H1 (cell line): Measurements from ENCODE around the gene TMTC2. TPM values are rescaled to one million over a fixed set of nuclear protein-coding genes. Genes with fewer than 3 reads are reported as not detected.

Experiments
- CTCF ChIA-PET: fragments of 300-600 bp; sonication (Branson Sonifier 250); formaldehyde crosslinking; loops from one replicate; lab custom pipeline; 2021; ENCODE audit not compliant: partially characterized antibody; lab: Charles Lee
- POLR2A ChIA-PET: fragments of 300-600 bp; sonication (Branson Sonifier 250); formaldehyde crosslinking; loops from one replicate; lab custom pipeline; 2021; ENCODE audit warnings: inconsistent platforms; ENCODE audit not compliant: partially characterized antibody; lab: Charles Lee
- DNase-seq, 2 experiments: peaks; one replicate each; pipeline versions ENCODE4 v3.0.0 to v3.0.0-alpha.2; 2010 to 2022; ENCODE audit warnings: low spot score in 2 of 2, low read depth in 1 of 2, mixed read lengths in 1 of 2
- FAIRE-seq: peaks from 2 replicates; lab custom pipeline; 2011; peaks lifted over from hg19 to GRCh38; lab: Jason Lieb, UNC
- H2AFZ ChIP-seq: 2 replicates; pipeline ENCODE4 v1.8.1; 2012; ENCODE audit warnings: low read length, inconsistent platforms
- H2AK5ac ChIP-seq: 2 replicates; pipeline ENCODE4 v1.6.1; 2013; ENCODE audit warnings: low read depth, low read length
- H2BK120ac ChIP-seq: replicated peaks from 2 replicates; pipeline ENCODE3; 2013; ENCODE audit warnings: low read depth, low read length, inconsistent platforms
- H2BK12ac ChIP-seq: 2 replicates; pipeline ENCODE4 v1.6.1; 2013; ENCODE audit warnings: low read depth, low read length
- H2BK15ac ChIP-seq: 2 replicates; pipeline ENCODE4 v1.6.1; 2013; ENCODE audit warnings: low read length
- H2BK20ac ChIP-seq: 2 replicates; pipeline ENCODE4 v1.6.1; 2013; ENCODE audit warnings: low read length
- H2BK5ac ChIP-seq: 2 replicates; pipeline ENCODE4 v1.6.1; 2013; ENCODE audit warnings: low read depth, low read length
- H3K14ac ChIP-seq: 2 replicates; pipeline ENCODE4 v1.6.1; 2013; ENCODE audit warnings: inconsistent platforms; ENCODE audit not compliant: insufficient read length
- H3K18ac ChIP-seq: 2 replicates; pipeline ENCODE4 v1.6.1; 2013; ENCODE audit warnings: low read length; ENCODE audit errors: extremely low read depth
- H3K23ac ChIP-seq: 2 replicates; pipeline ENCODE4 v1.6.1; 2013; ENCODE audit warnings: inconsistent platforms; ENCODE audit not compliant: insufficient read length
- H3K23me2 ChIP-seq: 2 replicates; pipeline ENCODE4 v1.6.1; 2013; ENCODE audit warnings: low read depth, low read length
- H3K27ac ChIP-seq: 2 replicates; pipeline ENCODE4 v1.6.1; 2011; ENCODE audit warnings: low read depth, low read length, inconsistent platforms
- H3K27me3 ChIP-seq, 4 experiments: replicated peaks in 1 of 4; 1 replicate in 1 of 4; 2 replicates in 3 of 4; pipeline versions ENCODE4 v1.6.1 to v1.8.1; 2011 to 2013; ENCODE audit warnings: low read length in 3 of 4, mild to moderate bottlenecking in 3 of 4, inconsistent platforms in 2 of 4, mixed read lengths in 2 of 4, moderate library complexity in 1 of 4; ENCODE audit not compliant: control insufficient read depth in 3 of 4, insufficient read depth in 3 of 4; ENCODE audit errors: extremely low read depth in 1 of 4
- H3K36me3 ChIP-seq, 4 experiments: 2 replicates each; pipeline versions ENCODE4 v1.6.1 to v1.8.1; 2011 to 2013; ENCODE audit warnings: mild to moderate bottlenecking in 4 of 4, low read length in 3 of 4, moderate library complexity in 2 of 4, control low read depth in 1 of 4, inconsistent platforms in 1 of 4; ENCODE audit not compliant: insufficient read depth in 4 of 4, control insufficient read depth in 2 of 4
- H3K4ac ChIP-seq: replicated peaks from 2 replicates; pipeline ENCODE3; 2013; ENCODE audit warnings: low read length, low read depth, mixed read lengths, inconsistent platforms; ENCODE audit not compliant: insufficient read length
- H3K4me1 ChIP-seq, 4 experiments: replicated peaks in 1 of 4; 1 replicate in 1 of 4; 2 replicates in 3 of 4; pipeline versions ENCODE4 v1.6.1 to v1.8.1; 2011 to 2013; ENCODE audit warnings: low read length in 3 of 4, inconsistent platforms in 2 of 4, mixed read lengths in 1 of 4; ENCODE audit not compliant: insufficient read depth in 4 of 4, control insufficient read depth in 3 of 4
- H3K4me2 ChIP-seq, 2 experiments: 2 replicates each; pipeline versions ENCODE4 v1.6.1 to v1.8.1; 2011 to 2013; ENCODE audit warnings: low read depth in 2 of 2, low read length in 2 of 2, control low read depth in 1 of 2, inconsistent platforms in 1 of 2, mild to moderate bottlenecking in 1 of 2; ENCODE audit not compliant: insufficient read depth in 1 of 2
- H3K4me3 ChIP-seq, 4 experiments: fragments of 200-600, 300-600 bp in 1 of 4; sonication (generic), shearing (Covaris generic), sonication (Bioruptor Twin) in 1 of 4; 2 replicates each; pipeline versions ENCODE4 v1.5.1 to v1.8.1; 2011 to 2016; ENCODE audit warnings: low read length in 4 of 4, low read depth in 3 of 4, control low read depth in 2 of 4, inconsistent platforms in 2 of 4, mild to moderate bottlenecking in 2 of 4, mixed read lengths in 1 of 4, moderate library complexity in 1 of 4; ENCODE audit not compliant: insufficient read depth in 2 of 4; ENCODE audit errors: extremely low read depth in 1 of 4
- H3K56ac ChIP-seq: replicated peaks from 2 replicates; pipeline ENCODE3; 2013; ENCODE audit warnings: low read depth, mild to moderate bottlenecking, mixed read lengths, low read length, inconsistent platforms; ENCODE audit not compliant: insufficient read length
- H3K79me1 ChIP-seq: 2 replicates; pipeline ENCODE4 v1.6.1; 2013; ENCODE audit warnings: low read depth, low read length, control low read depth
- H3K79me2 ChIP-seq, 2 experiments: 2 replicates each; pipeline versions ENCODE4 v1.6.1 to v1.8.1; 2012 to 2013; ENCODE audit warnings: low read length in 2 of 2, mild to moderate bottlenecking in 2 of 2, inconsistent platforms in 1 of 2; ENCODE audit not compliant: insufficient read depth in 2 of 2, control insufficient read depth in 1 of 2
- H3K9ac ChIP-seq, 4 experiments: replicated peaks in 1 of 4; 1 replicate in 1 of 4; 2 replicates in 3 of 4; pipeline versions ENCODE4 v1.6.1 to v1.8.1; 2011 to 2013; ENCODE audit warnings: low read depth in 3 of 4, low read length in 3 of 4, control low read depth in 2 of 4, mild to moderate bottlenecking in 2 of 4, moderate library complexity in 2 of 4, inconsistent platforms in 1 of 4; ENCODE audit errors: extremely low read depth in 1 of 4
- H3K9me3 ChIP-seq, 2 experiments: 2 replicates each; pipeline versions ENCODE4 v1.6.1 to v1.8.1; 2012 to 2013; ENCODE audit warnings: mild to moderate bottlenecking in 2 of 2, moderate library complexity in 2 of 2, control low read depth in 1 of 2, inconsistent platforms in 1 of 2, low read depth in 1 of 2, low read length in 1 of 2, mixed read lengths in 1 of 2; ENCODE audit not compliant: insufficient read depth in 2 of 2
- H4K20me1 ChIP-seq, 2 experiments: replicated peaks in 1 of 2; 2 replicates each; pipeline versions ENCODE3 to v1.8.1; 2011 to 2013; ENCODE audit warnings: inconsistent platforms in 2 of 2, low read length in 2 of 2, mild to moderate bottlenecking in 1 of 2; ENCODE audit not compliant: insufficient read depth in 2 of 2, control insufficient read depth in 1 of 2
- H4K5ac ChIP-seq: 2 replicates; pipeline ENCODE4 v1.6.1; 2013; ENCODE audit warnings: low read length, low read depth, mixed read lengths, inconsistent platforms; ENCODE audit not compliant: insufficient read length
- H4K8ac ChIP-seq: 2 replicates; pipeline ENCODE4 v1.8.0; 2013; ENCODE audit warnings: mild to moderate bottlenecking, moderate library complexity, low read length, inconsistent platforms; ENCODE audit not compliant: insufficient read depth; ENCODE audit errors: extremely low read depth
- H4K91ac ChIP-seq: replicated peaks from 2 replicates; pipeline ENCODE3; 2013; ENCODE audit warnings: low read length, mixed read lengths, inconsistent platforms; ENCODE audit not compliant: insufficient read length
- ASH2L ChIP-seq: fragments of 200-600, 300-600 bp; sonication (generic); IDR thresholded peaks from one replicate; pipeline ENCODE4 v1.7.1; 2017; ENCODE audit warnings: low read length
- BACH1 ChIP-seq: IDR thresholded peaks from 2 replicates; pipeline ENCODE4 v1.6.1; 2012; ENCODE audit warnings: low read length, improper control_type of control experiment
- CBX5 ChIP-seq: fragments of 300-800, 300-1000 bp; sonication (generic); IDR thresholded peaks from 2 replicates; pipeline ENCODE4 v1.7.1; 2016; ENCODE audit warnings: antibody characterized with exemption, low read length, low read depth
- CHD2 ChIP-seq: IDR thresholded peaks from 2 replicates; pipeline ENCODE4 v1.6.1; 2012; ENCODE audit warnings: low read length, improper control_type of control experiment
- CREB1 ChIP-seq: IDR thresholded peaks from 2 replicates; pipeline ENCODE4 v1.6.1; 2012; ENCODE audit warnings: inconsistent platforms
- EGR1 ChIP-seq: IDR thresholded peaks from 2 replicates; pipeline ENCODE4 v1.6.1; 2011; ENCODE audit warnings: low read depth, low read length, borderline replicate concordance
- GABPA ChIP-seq: IDR thresholded peaks from 2 replicates; pipeline ENCODE4 v1.6.1; 2011; ENCODE audit warnings: mild to moderate bottlenecking, low read length, moderate library complexity, borderline replicate concordance; ENCODE audit not compliant: insufficient read depth
- JUND ChIP-seq: IDR thresholded peaks from 2 replicates; pipeline ENCODE4 v1.6.1; 2011; ENCODE audit warnings: mild to moderate bottlenecking, improper control_type of control experiment, low read length
- KDM1A ChIP-seq: fragments of 200-600, 300-600 bp; sonication (generic); IDR thresholded peaks from 2 replicates; pipeline ENCODE4 v1.7.1; 2016; ENCODE audit warnings: mild to moderate bottlenecking, low read length, borderline replicate concordance
- RAD21 ChIP-seq, 2 experiments: IDR thresholded peaks in 1 of 2; conservative IDR thresholded peaks in 1 of 2; 2 replicates each; pipeline ENCODE4 v1.6.1; 2011; ENCODE audit warnings: low read depth in 2 of 2, low read length in 2 of 2, improper control_type of control experiment in 1 of 2, inconsistent platforms in 1 of 2, mild to moderate bottlenecking in 1 of 2, moderate library complexity in 1 of 2
- RNF2 ChIP-seq: fragments of 200-900, 300-1000 bp; sonication (generic); IDR thresholded peaks from 2 replicates; pipeline ENCODE4 v1.7.1; 2016; ENCODE audit warnings: borderline replicate concordance, low read depth, mild to moderate bottlenecking, antibody characterized with exemption, low read length; ENCODE audit not compliant: poor library complexity, severe bottlenecking; ENCODE audit errors: missing control alignments
- SIN3A ChIP-seq, 2 experiments: IDR thresholded peaks in 1 of 2; conservative IDR thresholded peaks in 1 of 2; 2 replicates each; pipeline ENCODE4 v1.6.1; 2011 to 2012; ENCODE audit warnings: low read length in 2 of 2, improper control_type of control experiment in 1 of 2, low read depth in 1 of 2, mild to moderate bottlenecking in 1 of 2
- SP1 ChIP-seq: IDR thresholded peaks from 2 replicates; pipeline ENCODE4 v1.6.1; 2011; ENCODE audit warnings: low read depth, low read length
- WGBS, 2 experiments: shearing (Covaris generic) in 1 of 2; methylation state at CpG; one replicate each; pipeline versions ENCODE4 v1.1.6 to v1.1.7; 2013 to 2015; ENCODE audit warnings: low lambda C conversion rate in 2 of 2, mixed read lengths in 2 of 2, inconsistent platforms in 1 of 2, low coverage in 1 of 2, missing lambda C conversion rate in 1 of 2; ENCODE audit not compliant: insufficient replicate concordance in 2 of 2, insufficient coverage in 1 of 2, insufficient read length in 1 of 2; ENCODE audit errors: extremely low coverage in 1 of 2, missing lambda C conversion rate in 1 of 2; 5-methylcytosine and 5-hydroxymethylcytosine counted together
- polyA plus RNA-seq, 7 experiments: library from polyadenylated mRNA; depleted of rRNA in 3 of 7; stranded (reverse) in 5 of 7; unstranded in 2 of 7; fragments of >200 nt in 5 of 7; fragments of 200-250 nt in 2 of 7; gene quantifications; 1 replicate in 5 of 7; 2 replicates in 1 of 7; 4 replicates in 1 of 7; pipeline versions ENCODE4 v1.2.1 to v1.2.3, GENCODE V29; 2011 to 2013; ENCODE audit warnings: missing spikeins in 2 of 7, mixed read lengths in 2 of 7
- total RNA-seq: library from RNA; stranded (reverse); fragmentation: NEBNext Ultra II Directional; extraction: Animal tissue kit (Norgen Biotek cat#: 25700); gene quantifications from 2 replicates; pipeline ENCODE4 v1.2.1, GENCODE V29; 2021

Gene TMTC2
- total and polyA plus RNA-seq, 2 of the 8 experiments (the other 6 are each of a cell fraction or from before 2014, with no cell fraction given), result 2.3 to 3.9 TPM

- peak; percentile 13 for FAIRE-seq
- no peak overlapping the region for H3K27ac ChIP-seq
- TF ChIP-seq RAD21 (IDR thresholded peaks at IDR 0.05 in 1 of 2, conservative IDR thresholded peaks at IDR 0.05 in 1 of 2; ENCODE audit: low read depth in 2 of 2, low read length in 2 of 2), result peak; percentile 97 to 99
- peak; percentile 49; the same call in 1 of the 2 replicates for TF ChIP-seq CREB1
- TF ChIP-seq ASH2L, result no peak
- TF ChIP-seq CBX5, result no peak
- no peak for TF ChIP-seq BACH1
- no peak for TF ChIP-seq KDM1A
- TF ChIP-seq JUND, result no peak
- TF ChIP-seq SP1, result peak; percentile 41; the same call in 1 of the 2 replicates
- no peak for TF ChIP-seq EGR1
- TF ChIP-seq GABPA, result no peak
- no peak for TF ChIP-seq RNF2
- TF ChIP-seq CHD2, result no peak; the same call in 1 of the 2 replicates
- TF ChIP-seq SIN3A (conservative IDR thresholded peaks at IDR 0.05 in 1 of 2, IDR thresholded peaks at IDR 0.05 in 1 of 2; ENCODE audit: low read depth in 1 of 2, low read length in 2 of 2), result 0 out of 4 replicates have a peak, but pooled peaks of 1 of the 2 experiments have one; percentile 39
These were observed 927 bp upstream of the TMTC2 start for GRCh38 chr12:82685790-82686167.

More at GRCh38 chr12:82685790-82686167, 927 bp upstream of the TMTC2 start:
- Histone ChIP-seq H2BK15ac (no peak overlapping the region), H2AK5ac (no peak overlapping the region), H3K18ac (no peak overlapping the region), H2BK120ac (no peak overlapping the region), H4K20me1 (peaks cover 0 to 1% of the 10 kb centered on the region in 2 experiments), H3K4me3 (peak overlapping the region; percentile 73 to 94 (median 86)), H3K23ac (no peak overlapping the region), H2AFZ (peak overlapping the region; percentile 91; the same call in 1 of the 2 replicates), H3K56ac (no peak overlapping the region), H3K4me2 (peak overlapping the region; percentile 85 to 86), H3K36me3 (no peaks in the 10 kb centered on the region; a peak in 1 of 8 replicates), H4K8ac (no peak overlapping the region), H3K23me2 (peaks cover 13% of the 10 kb centered on the region), H3K79me1 (no peaks in the 10 kb centered on the region), H2BK5ac (no peak overlapping the region), H4K5ac (no peak overlapping the region), H4K91ac (no peak overlapping the region), H2BK20ac (no peak overlapping the region), H3K4ac (no peak overlapping the region), H3K14ac (no peak overlapping the region), H3K9ac (no peak overlapping the region), H3K27me3 (0 out of 7 replicates have a peak, but pooled peaks cover 0 to 2% (median 0%) of the 10 kb centered on the region in 4 experiments), H3K79me2 (no peaks in the 10 kb centered on the region), H3K4me1 (peaks cover 0 to 7% (median 5%) of the 10 kb centered on the region in 4 experiments; a peak in 3 of 7 replicates), H3K9me3 (no peaks in the 10 kb centered on the region), H2BK12ac (no peak overlapping the region)
- ChIA-PET CTCF (interaction anchor here (0.6 to 3.8 kb wide), 86 partner anchors 9 to 1244 kb away, joined by 3 to 30 read pairs (median 4); no protein-coding TSS in a partner anchor), POLR2A (interaction anchor here (0.6 to 1.3 kb wide), 4 partner anchors 50 to 1996 kb away, joined by 3 to 5 read pairs (median 4); partner anchors contain the start of genes CCDC59 and METTL25)
- 3% methylated on average over 11 of the region's 11 CpGs; no CpG with 5 or more reads in 1 of the 2 experiments for WGBS, 2 experiments
- DNase-seq, result peak; percentile 72 to 93
